Stimulated activated CD8-positive, alpha-beta memory T cell treated with anti-CD3 and anti-CD28 coated beads, Interleukin-7, amount 100 ng/mL, for 4 hours (primary cell): ENCODE results near the gene GSAP.

Experiments used
- DNase-seq, 2 donors: peaks; one replicate each; pipeline ENCODE4 v3.0.0-alpha.2; 2020; ENCODE audit warnings: low read depth in 2 of 2

The GSAP gene

DNA sequence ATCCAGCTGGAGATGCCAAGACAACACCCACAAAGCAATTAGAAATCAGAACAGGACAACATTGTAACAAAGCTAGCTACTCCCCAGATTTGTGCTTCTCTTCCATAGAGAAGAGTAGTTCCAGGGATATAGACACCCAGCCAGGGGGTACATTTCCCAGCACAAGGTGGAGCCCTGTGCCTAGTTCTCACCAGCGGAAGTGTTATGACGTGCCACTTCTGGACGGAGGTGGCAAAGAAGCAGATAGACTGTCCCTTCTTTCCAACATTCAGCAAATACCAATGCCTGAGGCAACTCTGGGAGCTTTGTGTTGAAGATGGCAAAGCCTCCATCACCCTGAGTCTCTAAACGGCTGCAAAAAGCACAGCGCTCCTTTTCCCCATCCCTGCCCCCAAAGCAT, 23.4 kb upstream of the GSAP start:
- no peak for DNase-seq

DNA sequence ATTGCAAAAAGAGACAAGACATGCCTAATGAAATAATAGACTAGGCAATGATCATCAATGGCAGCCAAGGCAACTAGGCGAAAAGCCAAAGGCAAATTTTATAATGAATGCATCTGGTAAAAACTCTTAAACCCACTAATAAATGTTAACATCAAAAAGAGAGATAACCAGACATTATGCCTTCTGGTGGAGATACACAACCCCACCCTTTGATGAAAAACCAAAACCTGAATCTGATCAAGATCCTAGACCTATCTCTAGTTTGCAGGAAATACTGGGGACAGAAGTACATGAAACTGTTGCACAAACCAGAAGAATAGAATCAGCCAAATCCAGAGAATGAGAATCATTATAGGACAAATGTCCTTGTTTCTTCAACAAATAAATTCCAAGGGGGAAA, 22.0 kb upstream of the GSAP start:
- DNase-seq = no peak

- no peak for DNase-seq
Measured at GRCh38 chr7:77434570-77435275, 18.6 kb upstream of the GSAP start.

- no peak for DNase-seq
Measured at GRCh38 chr7:77433901-77434300, 17.8 kb upstream of the GSAP start.

DNA sequence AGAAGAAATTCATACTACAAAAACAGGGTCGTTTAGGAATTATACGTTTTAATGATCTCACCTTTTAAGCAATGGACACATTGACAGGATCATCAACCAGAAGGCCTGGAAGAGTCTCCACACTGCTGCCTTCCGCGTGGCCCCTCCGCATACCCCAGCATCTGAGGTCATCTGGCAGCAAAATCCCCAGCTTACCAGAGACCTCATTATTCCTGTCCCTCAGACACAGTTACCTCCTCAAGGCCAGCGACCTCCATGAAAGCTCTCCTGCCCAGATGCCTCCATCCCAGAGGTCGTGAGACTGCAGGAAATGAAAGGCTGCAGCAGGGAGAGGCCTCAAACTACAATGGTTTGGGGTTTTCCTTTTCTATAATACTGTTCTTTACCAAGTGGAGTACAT, 14.8 kb upstream of the GSAP start:
- no peak for DNase-seq

DNA sequence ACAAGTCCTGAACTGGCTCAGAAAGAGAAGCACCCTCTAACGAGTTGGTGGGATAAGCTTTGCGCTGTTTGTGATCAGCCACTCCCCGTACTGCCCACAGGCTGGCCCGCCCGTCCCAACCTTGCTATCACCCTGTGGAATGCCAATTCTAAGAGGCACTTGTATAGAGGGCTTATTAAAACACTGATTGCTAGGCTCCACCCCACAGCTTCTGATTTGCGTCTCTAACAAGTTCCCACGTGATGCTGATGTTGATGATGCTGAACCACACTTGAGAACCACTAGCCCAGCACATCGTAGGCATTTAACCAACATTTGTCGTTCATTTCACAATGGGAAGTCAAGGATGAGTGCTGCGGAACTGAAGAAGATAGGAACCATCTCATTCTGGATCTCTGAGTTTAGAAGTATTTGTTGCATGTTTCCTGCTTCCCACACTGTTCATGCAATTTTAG, 12.7 kb upstream of the GSAP start:
- peak in 1 of 2 donors; percentile 18 for DNase-seq

- DNase-seq = peak in 1 of 2 donors; percentile 5
Measured at GRCh38 chr7:77427996-77428603, 12.0 kb upstream of the GSAP start.

GRCh38 chr7:77426521-77427051, 10.4 kb upstream of the GSAP start:
- DNase-seq = no peak

DNA sequence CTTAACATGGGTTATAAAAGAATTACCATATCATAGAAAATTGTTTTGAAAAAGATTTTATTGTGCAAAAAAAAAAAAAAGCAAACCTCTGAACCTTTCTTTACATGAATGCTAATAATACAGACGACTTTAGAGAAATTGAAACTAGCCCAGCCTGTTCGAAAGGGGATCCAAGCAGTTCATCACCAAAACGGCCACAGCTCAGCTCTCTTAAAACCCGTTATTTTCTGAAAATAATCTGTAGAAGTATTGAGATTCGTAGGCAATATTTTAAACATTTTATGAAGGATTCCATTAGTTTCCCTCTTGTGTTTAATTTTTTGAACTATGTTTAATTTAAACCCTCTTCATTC, 9.9 kb upstream of the GSAP start:
- DNase-seq = no peak

DNA sequence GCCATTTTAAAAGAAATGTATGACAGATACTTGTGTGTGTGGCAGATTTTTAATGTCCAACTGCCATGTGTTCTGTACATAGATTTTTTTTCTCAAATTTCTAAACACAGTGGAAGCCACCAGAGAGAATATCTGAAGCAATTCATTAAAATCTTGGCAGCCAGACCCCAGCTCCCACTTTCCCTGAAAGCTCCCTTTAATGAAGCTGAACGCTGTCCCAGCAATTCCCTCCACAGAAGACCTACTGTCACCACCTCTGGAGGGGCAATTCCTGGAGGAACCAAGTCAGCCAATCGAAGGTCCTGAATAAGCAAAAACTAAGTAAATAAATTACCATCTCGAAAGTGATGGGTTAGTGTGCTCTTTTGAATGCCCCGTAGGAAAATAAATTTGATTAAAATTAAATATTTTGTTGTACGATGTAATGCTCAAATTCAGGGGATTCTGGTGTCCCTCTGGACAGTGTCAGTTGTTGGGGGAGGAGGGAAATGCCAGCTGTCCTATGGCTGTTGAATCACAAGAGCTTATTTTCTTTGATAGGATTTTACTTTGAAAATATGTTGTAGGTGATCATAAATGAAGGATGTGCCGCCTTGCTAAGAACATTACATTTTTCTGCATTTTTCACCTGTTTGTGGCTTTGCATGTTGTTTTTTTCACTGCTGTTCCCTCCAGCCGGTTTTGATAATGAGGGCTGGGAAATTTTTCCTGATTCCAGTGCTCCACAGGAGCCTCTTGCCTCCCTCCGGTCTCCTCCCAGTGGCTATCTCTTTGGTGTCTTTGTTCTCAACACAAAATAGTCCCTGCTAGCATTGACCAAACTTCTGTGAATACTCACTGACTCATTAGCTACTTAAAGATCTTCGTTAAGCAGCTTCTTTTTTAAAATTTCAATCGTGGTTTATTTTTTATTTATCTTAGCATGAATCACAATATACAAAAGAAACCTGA, 9.2 kb upstream of the GSAP start:
- DNase-seq = no peak

DNA sequence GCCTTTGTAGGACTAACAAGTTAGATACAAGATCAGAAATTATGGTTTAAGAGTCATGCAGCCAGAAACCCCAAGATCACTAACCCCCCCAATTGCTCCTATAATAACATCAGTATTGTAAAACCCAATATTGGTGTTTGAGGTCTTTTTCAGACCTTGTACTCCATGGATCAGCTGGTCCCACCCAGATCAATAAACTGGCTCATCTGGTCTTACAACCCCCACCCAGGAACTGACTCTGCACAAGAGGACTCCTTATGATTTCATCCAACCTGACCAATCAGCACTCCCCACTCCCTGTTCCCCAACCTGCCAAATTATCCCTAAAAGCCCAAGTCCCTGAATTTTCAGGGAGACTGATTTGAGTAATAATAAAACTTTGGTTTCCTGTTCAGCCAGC, 6.4 kb upstream of the GSAP start:
- DNase-seq = no peak

GRCh38 chr7:77420986-77421672, 5.0 kb upstream of the GSAP start:
- no peak for DNase-seq

GRCh38 chr7:77420438-77420837, 4.3 kb upstream of the GSAP start:
- DNase-seq = no peak

- no peak for DNase-seq
Measured at GRCh38 chr7:77419102-77419501, 3.0 kb upstream of the GSAP start.

DNA sequence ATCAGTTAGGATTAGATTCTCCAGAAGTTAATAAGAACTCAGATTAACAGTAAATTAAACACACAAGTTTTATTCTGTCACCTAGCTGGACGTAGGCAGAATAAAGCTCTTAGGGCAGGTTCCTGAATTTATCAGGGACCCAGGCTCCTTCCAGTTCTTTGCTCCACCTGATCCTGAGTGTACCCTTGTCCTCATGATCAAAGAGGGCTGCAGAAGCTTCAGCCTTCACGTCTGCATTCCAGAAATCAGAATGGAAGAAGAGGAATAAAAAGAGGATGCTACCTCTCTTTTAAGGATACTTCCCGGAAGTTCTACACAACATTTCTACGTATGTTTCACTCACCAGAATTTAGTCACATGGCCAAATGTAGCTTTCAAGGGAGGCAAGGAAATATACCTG, 1.7 kb upstream of the GSAP start:
- DNase-seq = no peak

DNA sequence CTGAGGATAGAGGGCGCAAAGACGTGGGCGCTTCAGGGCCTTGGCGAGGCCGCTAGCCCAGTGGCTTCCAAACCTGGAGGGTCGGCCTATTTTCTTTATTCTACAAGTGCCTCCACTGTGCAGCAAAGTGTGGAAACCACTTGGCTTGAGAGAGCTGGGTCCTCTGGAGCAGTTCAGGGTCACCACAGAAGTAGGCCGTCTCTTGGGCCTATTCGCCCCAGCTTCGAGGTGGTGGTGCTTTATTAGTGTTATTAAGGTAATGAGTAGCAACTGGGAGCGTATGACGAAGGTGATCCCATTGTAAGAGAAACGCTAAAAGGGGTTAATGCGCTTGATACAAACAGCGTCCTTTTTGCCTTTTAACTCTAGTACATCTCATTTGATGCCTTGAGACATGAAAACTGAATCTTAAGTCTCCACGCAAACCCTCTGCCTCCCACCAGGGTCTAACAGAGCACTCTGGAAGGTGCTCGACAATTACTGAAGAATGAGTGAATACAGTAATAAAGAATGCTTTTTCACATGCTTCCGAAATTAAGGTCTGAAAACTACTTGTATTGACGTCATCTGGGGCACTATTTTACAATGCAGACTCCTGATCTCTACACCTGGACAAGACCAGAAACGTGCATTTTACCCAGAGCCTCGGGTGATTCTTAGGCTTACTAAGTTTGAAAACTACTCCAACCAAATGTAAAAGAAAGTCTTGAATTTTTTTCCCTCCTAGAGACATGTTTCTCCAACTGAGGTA, 647 bp upstream of the GSAP start:
- no peak for DNase-seq

DNA sequence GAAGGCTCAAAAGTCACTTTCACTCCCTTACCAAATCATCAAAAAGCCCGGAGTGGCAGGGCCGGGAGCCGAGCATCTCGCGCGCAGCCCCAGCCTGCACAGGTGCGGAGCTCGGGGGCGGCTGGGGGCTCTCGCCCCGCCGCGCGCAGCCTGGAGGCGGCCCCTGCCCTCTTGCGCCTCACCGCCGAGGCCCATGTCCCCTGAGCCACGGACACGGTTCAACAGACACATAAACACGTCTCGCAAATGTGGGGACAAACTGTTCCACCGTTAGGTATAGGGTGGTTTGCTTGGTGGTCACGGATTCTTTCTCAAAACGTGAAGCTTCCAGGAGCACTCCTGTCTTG, 700 bp downstream of the GSAP start:
- DNase-seq = peak in 1 of 2 donors; percentile 11

DNA sequence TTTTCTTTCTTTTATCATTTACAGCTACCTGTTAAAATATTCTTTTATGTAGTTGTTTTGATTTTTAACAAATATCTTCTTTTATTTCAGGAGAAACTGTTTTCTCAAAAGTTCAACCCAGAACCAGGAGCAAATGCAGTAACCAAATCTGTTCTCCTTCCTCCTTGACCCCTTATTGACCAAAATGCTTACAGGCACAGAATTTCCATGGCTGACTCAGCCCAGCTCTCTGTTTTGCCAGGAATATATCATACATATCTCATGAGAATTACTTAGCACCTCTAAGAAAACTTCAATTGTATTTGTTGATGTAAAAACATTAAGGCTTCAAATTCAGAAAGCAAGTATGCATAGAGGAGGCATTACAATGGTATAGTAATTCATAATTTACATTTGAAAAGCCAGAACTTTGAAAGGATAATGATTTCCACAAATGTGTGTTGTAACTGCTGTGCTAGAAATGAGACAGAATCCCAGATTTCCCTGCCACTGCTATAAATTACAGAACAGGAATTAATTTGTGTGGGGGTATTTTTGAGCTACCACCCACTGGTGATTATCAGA, 2.2 kb downstream of the GSAP start:
- DNase-seq = no peak

DNA sequence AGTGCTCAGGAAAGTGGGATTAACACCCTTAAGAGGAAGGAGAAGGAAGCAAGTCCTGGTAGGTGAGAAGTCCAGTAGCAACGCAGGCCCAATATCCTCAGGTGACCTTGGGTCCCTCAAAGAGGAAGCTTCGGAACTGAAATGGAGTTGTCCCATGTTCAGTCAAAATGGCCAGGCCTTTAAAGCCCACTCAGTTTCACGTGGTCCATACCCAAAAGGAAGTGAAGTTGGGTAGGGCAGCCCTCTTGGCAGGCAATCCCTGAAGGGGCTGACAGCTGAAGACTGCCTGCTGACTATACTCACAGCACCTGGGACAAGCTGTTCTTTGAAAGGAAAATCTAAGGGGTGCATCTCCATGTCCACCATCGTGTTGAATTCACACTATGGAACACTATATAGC, 3.0 kb downstream of the GSAP start:
- DNase-seq = no peak

- no peak for DNase-seq
Measured at GRCh38 chr7:77409739-77410547, 6.2 kb downstream of the GSAP start.
